Measurements from ENCODE around the gene DPEP2. TPM values are rescaled to one million over a fixed set of nuclear protein-coding genes. Genes with fewer than 3 reads are reported as not detected.
"Not testable (repeated sequence)": the region's sequence is repeated elsewhere in the genome, so short reads cannot be mapped to it uniquely, and the experiment has no call there.

The DPEP2 gene
- total RNA-seq, 1 experiment from 2014 or later: not detected

DNA sequence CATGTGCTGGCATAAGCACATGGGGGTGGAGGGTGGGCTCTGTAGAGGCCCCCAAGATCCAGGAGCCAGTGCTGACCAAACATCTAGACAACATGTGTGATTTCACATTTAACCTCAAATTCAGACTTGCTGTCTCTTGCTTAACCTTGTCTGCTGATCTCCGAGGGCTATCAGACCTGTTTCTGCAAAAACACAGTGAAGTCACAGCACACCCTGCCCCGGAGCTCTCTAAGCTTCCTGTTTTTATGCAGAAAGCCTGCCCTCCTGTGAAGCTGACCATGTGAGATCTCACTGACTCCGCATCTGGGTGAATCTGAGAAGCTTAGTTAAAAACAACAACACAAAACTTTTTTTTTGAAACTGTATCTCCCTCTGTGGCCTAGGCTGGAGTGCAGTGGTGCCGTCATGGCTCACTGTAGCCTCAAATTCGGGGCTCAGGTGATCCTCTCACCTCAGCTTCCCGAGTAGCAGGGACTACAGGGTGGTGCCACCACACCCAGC is 6.6 kb upstream of the DPEP2 start:
- DNase-seq (ENCODE audit: low spot score): no peak

DNA sequence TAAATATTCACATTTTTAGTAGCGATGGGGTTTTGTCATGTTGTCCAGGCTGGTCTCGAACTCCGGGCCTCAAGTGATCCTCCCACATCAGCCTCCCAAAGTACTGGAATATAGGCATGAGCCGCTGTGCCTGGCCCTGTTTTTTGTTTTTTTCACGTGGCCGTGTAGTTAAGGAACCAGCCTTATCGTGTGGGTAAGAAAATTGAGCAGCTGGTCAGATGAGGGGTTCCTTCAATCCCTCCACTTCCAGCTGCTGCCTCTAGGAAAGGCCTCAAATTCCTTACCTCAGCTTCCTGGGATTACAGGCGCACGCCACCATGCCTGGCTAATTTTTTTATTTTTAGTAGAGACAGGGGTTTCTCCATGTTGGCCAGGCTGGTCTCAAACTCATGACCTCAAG is 5.9 kb upstream of the DPEP2 start:
- no peak for DNase-seq (ENCODE audit: low spot score)

DNA sequence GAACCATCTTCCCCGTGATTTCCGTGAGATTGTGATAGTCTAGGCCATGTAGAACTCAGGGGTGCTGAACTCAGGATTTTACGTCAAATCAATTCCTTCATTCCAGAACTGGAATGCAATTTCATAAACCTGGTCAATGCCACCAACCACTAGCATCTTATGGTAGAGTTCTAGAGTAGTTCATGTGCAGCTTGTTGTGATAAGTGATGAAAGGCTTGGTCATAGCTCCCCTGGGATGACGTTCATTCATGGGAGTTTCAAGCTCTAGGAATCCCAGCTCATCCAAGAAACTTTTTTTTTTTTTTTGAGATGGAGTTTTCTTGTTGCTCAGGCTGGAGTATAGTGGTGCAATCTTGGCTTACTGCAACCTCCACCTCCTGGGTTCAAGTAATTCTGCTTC is 3.7 kb upstream of the DPEP2 start:
- DNase-seq (ENCODE audit: low spot score): no peak

DNA sequence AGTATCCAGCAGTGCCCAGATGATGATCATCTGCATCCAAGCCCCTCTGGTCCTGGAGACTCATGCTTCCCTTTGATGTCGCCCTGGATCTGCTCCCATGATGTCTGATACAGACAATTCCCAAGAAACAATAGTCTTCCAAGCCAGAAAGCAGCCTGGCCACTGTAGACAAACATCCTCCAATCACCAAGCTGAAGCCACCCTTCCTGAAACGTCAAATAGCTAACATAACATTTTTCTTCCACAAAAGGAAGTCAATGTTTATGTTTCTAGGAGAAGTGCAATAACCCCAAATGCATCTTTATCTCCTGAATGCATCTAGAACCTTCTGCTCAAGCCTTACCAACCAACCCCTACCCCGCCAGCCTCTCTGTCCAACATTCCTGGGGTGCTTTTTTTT is 1.2 kb upstream of the DPEP2 start:
- no peak for DNase-seq (ENCODE audit: low spot score)

DNA sequence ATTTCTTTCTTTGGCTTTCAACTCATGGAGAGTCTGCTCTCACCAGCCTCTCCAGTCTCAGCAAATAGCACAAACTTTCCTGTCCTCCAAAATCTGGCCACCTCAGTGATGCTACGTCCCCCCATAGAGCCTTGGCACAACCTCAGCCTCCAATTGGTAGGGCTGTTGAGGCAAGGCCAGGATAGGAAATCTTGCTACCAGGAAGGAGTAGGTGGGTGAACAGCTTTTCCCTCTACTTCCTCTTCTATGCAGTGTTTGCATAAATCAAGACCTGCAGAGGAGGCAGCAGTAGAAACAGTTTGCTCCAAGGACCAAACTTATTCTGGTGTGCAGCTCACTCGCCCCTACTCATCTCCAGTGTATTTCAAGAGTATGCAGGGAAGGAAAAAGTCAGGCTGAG is 701 bp upstream of the DPEP2 start:
- no peak for DNase-seq (ENCODE audit: low spot score)

DNA sequence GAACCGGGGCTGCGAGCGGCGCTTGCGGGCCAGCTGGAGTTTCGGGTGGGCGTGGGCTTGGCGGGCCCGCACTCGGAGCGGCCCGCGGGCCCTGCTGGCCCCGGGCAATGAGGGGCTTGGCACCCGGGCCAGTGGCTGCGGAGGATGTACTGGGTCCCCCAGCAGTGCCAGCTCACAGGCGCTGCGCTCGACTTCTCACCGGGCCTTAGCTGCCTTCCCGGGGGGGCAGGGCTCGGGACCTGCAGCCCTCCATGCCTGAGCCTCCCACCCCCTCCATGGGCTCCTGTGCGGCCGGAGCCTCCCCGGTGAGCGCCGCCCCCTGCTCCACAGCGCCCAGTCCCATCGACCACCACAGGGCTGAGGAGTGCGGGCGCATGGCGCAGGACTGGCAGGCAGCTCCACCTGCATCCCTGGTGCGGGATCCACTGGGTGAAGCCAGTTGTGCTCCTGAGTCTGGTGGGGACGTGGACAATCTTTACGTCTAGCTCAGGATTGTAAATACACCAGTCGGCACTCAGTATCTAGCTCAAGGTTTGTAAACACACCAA is 979 bp downstream of the DPEP2 start:
- DNase-seq (ENCODE audit: low spot score): not testable (repeated sequence)

DNA sequence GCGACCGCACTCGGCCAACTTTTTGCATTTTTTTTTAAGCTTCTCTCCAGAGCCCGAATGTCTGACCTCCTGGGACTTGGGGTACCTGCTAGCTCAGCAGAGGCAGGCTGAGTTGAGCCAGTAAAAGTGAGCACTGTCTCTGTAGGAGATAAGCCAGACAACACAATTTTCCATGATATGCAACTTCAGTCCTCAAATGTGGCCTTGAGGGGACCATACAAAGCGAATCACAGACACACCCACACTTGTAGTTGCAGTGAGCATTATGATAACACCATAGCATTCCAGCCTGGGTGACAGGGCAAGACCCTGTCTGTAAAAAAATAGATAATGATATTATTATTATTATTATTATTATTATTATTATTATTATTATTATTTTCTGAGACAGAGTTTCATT is 2.6 kb downstream of the DPEP2 start:
- DNase-seq (ENCODE audit: low spot score): no peak

DNA sequence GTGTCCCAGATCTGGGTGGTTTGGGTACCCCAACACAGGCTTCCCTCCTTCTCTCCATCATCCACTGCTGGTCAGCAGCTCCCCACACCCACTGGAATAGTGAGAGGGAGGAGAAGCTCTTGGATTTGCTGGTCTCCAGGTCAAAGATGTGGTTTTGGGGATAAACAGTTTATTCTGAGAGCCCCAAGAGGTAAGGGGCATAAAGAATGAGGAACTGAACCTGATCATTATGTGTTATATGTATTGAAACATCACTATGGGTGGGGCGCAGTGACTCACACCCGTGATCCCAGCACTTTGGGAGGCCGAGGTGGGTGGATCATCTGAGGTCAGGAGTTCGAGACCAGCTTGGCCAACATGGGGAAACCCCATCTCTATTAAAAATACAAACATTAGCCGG is 3.9 kb downstream of the DPEP2 start:
- DNase-seq (ENCODE audit: low spot score): no peak

DNA sequence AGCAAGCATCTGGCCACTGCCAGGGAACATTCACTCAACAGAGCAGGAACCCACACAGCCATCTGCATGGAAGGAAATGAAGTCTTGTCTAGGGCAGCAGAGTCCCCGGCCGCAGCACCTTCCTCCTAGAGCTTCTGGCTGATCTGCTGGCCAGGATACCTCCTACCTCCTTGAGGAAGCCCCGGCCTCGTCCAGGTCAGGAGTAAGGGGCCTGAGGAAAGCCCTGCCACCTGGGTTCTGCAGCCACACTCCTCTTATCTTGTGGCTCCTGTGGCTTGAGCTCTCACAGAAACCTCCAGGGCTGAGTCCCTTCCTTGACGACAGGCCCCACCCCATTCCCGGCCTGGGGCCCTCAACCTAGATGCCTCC is 5.3 kb downstream of the DPEP2 start:
- DNase-seq (ENCODE audit: low spot score): not testable (repeated sequence)

DNA sequence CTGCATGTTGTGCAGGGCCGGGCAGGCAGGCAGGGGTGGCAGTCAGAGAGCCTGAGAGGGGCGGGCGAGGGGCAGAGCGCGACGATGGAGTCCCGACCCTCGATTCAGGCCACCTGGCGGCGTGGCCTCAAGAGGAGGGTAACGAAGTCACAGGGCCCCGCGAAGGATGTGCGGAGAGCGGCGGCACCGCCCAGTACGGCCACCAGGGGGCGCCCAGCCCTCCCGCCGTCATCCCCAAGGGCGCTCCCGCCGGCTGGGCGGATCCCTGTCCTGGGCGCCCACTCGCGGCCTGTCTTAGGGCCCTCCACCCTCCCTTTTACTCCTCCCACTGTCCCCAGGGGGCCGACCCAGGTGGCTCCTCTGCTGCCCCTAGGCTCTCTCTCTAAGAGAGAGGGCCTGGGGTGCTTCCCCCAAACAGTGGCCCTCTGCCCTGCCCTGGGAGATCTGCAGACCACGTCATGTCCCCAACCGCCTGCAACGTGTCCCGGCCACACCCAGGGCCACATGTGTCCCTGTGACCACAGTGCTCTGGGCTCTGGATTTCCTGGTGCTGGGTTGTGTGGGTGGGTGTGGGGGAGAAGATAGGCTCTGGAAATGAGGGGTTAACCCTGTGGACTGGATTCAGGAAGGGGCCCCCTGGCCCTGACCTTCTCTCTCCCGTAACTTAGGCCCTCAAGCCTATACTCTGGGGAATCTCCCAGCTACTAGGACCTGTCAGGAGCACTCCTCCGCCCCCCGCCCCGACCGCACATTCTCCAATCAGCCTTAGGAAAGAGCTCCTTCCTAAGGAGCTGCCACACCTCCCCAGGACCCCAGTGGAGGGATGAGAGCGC is 5.9 kb downstream of the DPEP2 start:
- peak; percentile 32 for DNase-seq (ENCODE audit: low spot score)

DNA sequence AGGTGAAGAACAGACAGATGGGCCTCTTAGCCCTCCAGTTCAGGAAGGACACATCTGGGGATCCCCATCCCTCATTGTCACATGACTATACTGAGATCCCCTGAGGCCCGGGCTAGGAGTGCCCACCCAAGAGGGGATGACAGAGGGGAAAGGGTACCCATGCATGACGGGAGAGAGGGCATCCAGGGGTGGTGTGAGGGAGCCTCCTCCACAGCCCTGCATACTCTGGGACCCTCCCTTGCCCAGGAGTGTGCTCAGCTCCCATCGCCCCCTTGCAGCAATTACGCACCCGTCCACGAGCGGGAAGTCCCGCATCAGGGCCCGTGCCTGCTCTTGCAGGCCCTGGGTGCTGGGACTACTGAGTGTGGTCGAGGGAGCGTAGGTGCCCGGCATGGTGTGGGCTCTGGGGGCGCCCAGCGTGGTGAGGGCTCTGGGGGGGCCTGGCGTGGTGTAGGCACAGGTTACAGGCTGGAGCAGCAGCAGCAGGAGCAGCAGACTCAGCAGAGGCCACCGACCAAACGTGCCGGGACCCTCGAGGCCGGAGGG is 6.5 kb downstream of the DPEP2 start:
- DNase-seq (ENCODE audit: low spot score): no peak

DNA sequence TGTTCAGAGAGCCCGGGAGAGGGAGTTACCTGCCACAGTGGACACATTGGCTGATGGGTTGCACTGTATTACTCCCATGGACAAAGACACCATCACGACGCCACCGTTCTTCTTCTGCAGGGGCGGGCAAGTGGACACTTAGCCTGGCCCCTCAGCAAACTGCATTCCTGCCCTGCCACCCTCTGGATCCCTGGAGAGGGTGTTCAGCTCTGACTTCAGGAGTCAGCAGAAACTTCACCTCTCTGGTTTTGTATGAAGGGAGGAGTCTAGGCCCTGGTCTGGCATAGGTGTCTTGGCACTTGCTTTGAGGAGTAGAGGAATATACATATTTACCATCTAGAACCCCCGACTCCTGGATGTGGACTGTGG is 9.3 kb downstream of the DPEP2 start:
- no peak for DNase-seq (ENCODE audit: low spot score)

DNA sequence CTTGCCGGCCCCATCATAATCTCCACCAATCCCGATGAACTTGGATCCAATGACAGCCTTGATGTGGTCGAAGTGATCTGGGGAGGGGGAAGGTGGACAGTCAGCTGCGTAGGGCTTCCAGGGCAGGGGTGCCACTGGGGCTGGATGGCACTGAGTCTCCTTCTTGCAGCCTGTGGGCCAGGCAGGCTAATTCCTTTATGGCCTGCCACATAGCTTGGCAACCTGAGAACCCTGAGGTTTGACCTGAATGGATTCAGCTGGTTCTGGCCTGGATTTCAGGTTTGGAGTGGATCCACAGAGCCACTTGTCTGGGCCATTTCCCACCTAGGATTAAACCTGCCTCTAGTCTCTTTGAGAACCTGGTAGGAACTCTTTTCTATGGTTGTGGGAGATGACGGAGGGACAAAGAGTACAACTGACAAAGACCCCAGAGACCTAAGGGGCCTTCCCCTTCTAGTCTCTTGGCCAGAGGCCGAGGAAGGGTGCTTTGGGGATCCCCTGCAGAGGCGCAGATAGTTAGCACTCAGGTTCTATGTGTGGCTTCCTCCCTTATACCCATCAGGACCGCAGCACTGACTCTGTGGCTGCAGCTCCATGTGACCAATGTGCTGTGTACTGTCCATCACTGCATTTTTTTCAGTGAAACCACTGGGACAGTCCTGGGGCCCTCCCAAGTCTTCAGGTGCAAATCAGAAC is 9.8 kb downstream of the DPEP2 start:
- DNase-seq (ENCODE audit: low spot score): no peak

DNA sequence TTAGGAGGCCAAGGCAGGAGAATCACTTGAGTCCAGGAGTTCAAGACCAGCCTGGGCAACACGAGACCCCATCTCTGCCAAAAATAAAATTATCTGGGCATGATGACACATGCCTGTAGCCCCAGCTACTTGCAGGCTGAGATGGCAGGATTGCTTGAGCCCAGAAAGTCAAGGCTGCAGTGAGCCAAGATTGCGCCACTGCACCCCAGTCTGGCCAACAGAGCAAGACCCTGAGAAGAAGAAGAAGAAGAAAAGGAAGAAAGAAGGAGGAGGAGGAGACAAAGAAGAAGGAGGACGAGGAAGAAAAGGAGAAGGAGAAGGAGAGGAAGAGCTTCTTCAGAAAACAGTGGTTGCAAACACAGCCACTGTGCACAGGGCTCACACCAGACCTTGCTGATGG is 10.6 kb downstream of the DPEP2 start:
- DNase-seq (ENCODE audit: low spot score): no peak

DNA sequence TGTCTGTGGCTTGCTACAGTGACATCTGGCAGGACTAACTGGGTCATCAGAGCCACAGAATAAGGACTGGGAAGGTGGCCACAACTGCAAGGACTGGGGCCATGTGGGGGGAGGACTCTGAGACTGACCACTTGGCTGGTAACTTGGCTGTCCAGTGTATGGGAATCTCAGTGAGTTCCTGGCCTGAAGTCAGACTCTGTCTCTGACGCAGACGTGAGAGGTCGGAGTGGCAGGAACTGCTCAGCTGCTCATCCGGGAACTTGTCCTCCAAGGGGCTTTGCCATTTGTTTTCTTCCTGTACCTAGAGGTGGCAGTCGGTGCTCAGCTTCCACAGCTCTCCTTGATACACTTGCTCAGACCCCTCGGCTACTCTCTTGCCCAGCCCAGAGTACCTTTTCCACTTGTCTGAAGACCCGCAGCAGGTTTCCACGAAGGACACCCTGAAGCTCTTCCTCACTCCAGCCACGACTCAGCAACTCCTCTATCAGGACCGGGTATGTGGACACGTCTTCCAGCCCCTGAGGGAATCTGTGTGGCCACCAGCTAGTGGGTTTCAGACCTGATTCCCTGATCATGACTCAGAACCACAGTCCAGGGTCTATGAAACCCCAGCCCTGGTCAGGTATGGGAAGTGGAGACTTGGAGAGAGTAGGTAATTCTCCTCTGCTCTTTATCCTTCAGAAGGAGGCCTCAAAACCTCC is 11.7 kb downstream of the DPEP2 start:
- DNase-seq (ENCODE audit: low spot score): no peak

DNA sequence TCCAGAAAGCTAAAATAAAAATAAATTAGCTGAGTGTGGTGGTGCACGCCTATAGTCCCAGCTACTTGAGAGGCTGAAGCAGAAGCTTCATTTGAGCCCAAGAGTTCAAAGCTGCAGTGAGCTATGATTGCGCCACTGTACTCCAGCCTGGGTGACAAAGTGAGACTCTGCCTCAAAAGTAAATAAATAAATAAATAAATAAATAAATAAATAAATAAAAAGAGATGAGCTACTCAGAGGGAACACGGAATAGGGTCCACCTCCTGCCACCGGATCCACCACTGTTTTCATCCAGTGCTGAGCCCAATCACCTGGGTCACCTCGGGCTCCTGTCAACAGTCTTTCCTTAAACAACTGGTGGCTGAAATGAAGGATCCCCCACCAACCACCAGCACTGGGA is 12.3 kb downstream of the DPEP2 start:
- DNase-seq (ENCODE audit: low spot score): no peak

DNA sequence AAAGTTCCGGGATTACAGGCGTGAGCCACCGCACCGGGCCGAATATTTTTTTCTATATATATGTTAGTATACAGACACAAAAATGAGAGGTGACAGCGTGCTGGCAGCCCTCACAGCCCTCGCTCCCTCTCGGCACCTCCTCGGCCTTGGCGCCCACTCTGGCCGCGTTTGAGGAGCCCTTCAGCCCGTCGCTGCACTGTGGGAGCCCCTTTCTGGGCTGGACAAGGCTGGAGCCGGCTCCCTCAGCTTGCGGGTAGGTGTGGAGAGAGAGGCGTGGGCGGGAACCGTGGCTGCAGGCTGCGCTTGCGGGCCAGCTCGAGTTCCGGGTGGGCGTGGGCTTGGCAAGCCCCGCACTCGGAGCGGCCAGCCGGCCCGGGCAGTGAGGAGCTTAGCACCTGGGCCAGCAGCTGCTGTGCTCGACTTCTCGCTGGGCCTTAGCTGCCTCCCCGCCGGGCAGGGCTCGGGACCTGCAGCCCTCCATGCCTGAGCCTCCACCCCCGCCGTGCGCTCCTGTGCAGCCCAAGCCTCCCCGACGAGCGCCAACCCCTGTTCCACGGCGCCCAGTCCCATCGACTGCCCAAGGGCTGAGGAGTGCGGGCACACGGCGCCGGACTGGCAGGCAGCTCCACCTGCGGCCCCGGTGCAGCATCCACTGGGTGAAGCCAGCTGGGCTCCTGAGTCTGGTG is 17.1 kb downstream of the DPEP2 start:
- no peak for DNase-seq (ENCODE audit: low spot score)

DNA sequence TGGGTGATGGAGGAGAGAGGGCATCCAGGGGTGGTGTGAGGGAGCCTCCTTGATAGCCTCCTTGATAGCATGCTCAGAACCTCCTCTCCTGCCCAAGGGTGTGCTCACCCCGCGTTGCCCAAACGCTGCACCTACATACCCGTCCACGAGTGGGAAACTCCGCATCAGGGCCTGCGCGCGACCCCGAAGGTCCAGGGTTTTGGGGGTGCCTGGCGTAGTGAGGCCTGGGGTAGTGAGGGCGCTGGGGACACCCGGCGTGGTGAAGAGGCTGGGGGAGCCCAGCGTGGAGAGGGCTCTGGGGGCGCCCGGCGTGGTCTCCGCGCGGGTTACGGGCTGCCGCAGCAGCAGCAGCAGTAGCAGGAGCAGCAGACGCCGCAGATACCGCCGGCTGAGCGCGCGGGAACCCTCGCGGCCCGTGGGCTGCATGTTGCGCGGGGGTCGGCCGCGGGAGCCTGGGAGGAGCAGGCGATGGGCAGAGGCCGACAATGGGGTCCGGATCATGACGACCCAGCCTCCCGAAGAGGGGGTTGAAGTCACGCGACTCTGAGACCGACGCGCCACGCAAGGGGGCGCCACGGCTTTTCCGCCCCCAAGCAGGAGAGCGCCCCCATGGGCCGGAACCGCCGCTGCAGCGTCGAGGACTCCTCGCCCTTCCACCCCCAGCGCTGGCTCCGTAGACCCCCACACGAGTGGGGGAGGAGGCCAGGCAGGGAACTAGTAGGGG is 19.2 kb downstream of the DPEP2 start, which contains the start of gene DPEP3:
Gene DPEP3, minus strand, starts transcription at position 545 of the 724 bp plus-strand sequence. Its CDS starts 119 bp downstream, at position 426.
- DNase-seq (ENCODE audit: low spot score): no peak

DNA sequence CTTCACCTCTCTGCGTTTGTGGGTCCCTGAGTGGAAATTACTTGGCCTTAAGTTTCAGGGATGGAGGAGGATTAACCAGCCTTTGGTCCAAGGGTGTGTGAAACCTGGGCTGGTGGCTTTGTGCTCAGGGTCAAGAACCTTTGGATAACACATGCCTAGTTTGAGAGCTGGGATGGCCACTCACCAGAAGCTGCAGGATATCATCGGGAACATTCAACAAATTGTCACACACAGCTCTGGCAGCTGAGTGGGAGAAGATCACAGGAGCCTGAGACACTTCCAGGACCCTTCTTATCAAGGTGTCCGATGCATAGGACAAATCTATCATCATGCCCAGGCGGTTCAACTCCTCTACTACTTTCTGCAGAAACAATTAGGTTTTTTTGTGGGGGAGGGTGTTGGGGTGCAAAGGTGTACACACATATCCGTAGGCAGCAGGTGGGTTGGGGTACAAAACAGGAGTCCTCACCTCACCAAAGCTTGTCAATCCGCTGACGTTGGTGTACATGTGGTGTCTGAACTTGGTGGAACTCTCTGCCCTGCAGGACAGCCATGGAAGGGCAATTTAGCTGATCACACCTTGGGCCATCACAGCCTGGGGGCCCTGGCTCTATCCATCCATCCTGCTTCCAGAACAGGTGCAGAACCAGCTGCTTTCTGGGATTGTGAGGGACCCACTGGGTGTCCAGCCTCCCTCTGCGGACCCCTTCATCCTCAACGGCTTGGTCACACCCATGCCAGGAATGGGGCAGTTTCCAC is 21.6 kb downstream of the DPEP2 start:
- DNase-seq (ENCODE audit: low spot score): no peak

DNA sequence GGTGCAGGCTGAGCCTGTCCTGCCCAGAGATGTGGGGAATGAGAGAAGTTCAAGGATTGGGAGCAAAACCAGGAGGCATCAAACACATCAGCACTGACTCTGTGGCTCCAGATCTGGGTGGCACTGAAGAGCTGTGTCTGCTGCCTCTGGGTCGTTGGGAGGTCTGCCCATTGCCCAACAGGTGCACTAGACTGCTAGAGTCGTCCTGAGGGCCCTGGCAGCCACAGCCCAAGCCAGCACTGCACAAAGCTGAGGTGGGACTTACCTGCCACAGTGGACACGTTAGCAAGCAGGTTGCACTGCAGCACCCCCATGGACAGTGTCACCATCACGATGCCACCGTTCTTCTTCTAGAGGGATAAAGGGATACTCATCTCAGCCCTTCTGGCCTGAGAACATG is 22.3 kb downstream of the DPEP2 start:
- no peak for DNase-seq (ENCODE audit: low spot score)

Data from H4 (cell line).